PC-9 (cell line): ENCODE measurements around the gene DPEP2.

Experiments used
- EZH2 ChIP-seq: fragments of 200-600 bp; sonication (generic); IDR thresholded peaks from 2 replicates; pipeline ENCODE4 v1.8.0; 2017; ENCODE audit warnings: antibody characterized with exemption, low read depth
- TF ChIP-seq, protein P1 (sequence below): fragments of 200-600 bp; sonication (generic); conservative IDR thresholded peaks from 2 replicates; pipeline ENCODE4 v1.6.1; 2017; ENCODE audit warnings: mixed run types, antibody characterized with exemption, mild to moderate bottlenecking, moderate library complexity

DNA sequence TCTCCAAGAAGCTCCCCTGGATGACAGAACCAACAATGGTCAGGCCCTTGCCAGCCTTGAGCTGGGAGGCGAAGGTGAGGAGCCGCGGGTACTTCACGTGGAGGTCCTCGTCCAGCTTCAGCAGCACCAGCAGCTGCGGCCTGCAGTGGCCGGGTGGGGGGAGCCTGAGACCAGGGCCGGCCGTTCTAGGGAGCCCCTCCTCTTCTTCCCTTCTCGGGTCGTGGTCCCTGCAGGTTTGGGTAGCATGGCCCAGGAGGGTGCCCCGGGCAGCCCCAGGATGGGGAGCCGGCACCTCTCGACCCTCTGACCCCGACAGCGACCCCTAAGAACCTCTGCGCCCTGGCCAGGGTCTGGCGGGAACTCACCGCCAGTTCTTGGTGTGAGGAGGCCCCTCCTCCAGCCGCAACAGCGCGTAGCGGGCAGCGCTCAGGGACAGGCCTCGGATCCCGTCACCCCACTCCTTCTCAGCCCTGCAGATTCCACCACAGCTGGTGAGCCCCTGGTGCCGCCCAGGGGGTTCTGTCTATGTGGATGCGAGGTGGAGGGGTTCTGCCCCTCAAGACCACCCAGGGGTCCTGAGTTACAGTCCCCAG, 52.2 kb downstream of the DPEP2 start:
- TF ChIP-seq, protein P1, sequence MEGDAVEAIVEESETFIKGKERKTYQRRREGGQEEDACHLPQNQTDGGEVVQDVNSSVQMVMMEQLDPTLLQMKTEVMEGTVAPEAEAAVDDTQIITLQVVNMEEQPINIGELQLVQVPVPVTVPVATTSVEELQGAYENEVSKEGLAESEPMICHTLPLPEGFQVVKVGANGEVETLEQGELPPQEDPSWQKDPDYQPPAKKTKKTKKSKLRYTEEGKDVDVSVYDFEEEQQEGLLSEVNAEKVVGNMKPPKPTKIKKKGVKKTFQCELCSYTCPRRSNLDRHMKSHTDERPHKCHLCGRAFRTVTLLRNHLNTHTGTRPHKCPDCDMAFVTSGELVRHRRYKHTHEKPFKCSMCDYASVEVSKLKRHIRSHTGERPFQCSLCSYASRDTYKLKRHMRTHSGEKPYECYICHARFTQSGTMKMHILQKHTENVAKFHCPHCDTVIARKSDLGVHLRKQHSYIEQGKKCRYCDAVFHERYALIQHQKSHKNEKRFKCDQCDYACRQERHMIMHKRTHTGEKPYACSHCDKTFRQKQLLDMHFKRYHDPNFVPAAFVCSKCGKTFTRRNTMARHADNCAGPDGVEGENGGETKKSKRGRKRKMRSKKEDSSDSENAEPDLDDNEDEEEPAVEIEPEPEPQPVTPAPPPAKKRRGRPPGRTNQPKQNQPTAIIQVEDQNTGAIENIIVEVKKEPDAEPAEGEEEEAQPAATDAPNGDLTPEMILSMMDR = no peak
- no peak for TF ChIP-seq EZH2
